A549 (cell line): ENCODE measurements around the gene PLA2G2C. TPM values are rescaled to one million over a fixed set of nuclear protein-coding genes. Genes with fewer than 3 reads are reported as not detected.

ENCODE experiments used
- ATAC-seq, 2 experiments: fragments of 200-7000 bp in 1 of 2; fragments of >200 bp in 1 of 2; cut with Nextera tagmentation in 1 of 2; cut with Tn5 transposase in 1 of 2; 3 replicates each; pipeline versions ENCODE4 v1.8.0 to v1.9.1; 2018 to 2020; ENCODE audit warnings: mild to moderate bottlenecking in 1 of 2, moderate library complexity in 1 of 2
- CTCF ChIA-PET: fragments of 300-600 bp; sonication (Branson Sonifier 250); formaldehyde crosslinking; extraction: SDS; loops from one replicate; lab custom pipeline; 2021; ENCODE audit warnings: antibody characterized with exemption, inconsistent platforms; lab: Yijun Ruan, JAX
- POLR2A ChIA-PET: fragments of 350-600 bp; formaldehyde crosslinking; extraction: SDS; loops from one replicate; lab custom pipeline; 2021; ENCODE audit warnings: antibody characterized with exemption, inconsistent platforms; lab: Yijun Ruan, JAX
- DNase-seq, 2 experiments: peaks; one replicate each; pipeline versions ENCODE4 v3.0.0 to v3.0.0-alpha.2; 2011 to 2016; ENCODE audit warnings: low read depth in 1 of 2, low spot score in 1 of 2
- FAIRE-seq: peaks from 2 replicates; lab custom pipeline; 2011; peaks lifted over from hg19 to GRCh38; lab: Jason Lieb, UNC
- H3K27ac ChIP-seq, 2 experiments: fragments of >200 bp; sonication (Bioruptor Twin); formaldehyde crosslinking; 3 replicates each; pipeline ENCODE4 v1.5.1; 2016 to 2017
- H3K4me1 ChIP-seq: fragments of >200 bp; sonication (Bioruptor Twin); formaldehyde crosslinking; 3 replicates; pipeline ENCODE4 v1.6.1; 2016
- H3K4me2 ChIP-seq: fragments of >200 bp; sonication (Bioruptor Twin); formaldehyde crosslinking; 3 replicates; pipeline ENCODE4 v1.6.1; 2016
- H3K4me3 ChIP-seq: fragments of >200 bp; sonication (Bioruptor Twin); formaldehyde crosslinking; 3 replicates; pipeline ENCODE4 v1.5.1; 2016
- H3K9me3 ChIP-seq: fragments of >200 bp; sonication (Bioruptor Twin); formaldehyde crosslinking; 3 replicates; pipeline ENCODE4 v1.6.1; 2016
- CBX2 ChIP-seq: fragments of 200-600 bp; sonication (generic); IDR thresholded peaks from 2 replicates; pipeline ENCODE4 v1.6.1; 2016; ENCODE audit warnings: low read depth, mild to moderate bottlenecking, borderline replicate concordance
- CHD2 ChIP-seq: fragments of 150-350 bp; IDR thresholded peaks from 2 replicates; pipeline ENCODE4 v1.6.1; 2014; ENCODE audit warnings: low read length; ENCODE audit not compliant: partially characterized antibody
- CHD4 ChIP-seq: fragments of 200-600 bp; sonication (generic); IDR thresholded peaks from 2 replicates; pipeline ENCODE4 v1.6.1; 2016; ENCODE audit warnings: antibody characterized with exemption, mild to moderate bottlenecking, borderline replicate concordance
- FOXS1 ChIP-seq: fragments of 250-450 bp; sonication (Bioruptor Pico); IDR thresholded peaks from 2 replicates; pipeline ENCODE4 v1.5.0; 2020; ENCODE audit warnings: mild to moderate bottlenecking, moderate library complexity
- HDAC2 ChIP-seq: fragments of 200-600 bp; sonication (generic); IDR thresholded peaks from 2 replicates; pipeline ENCODE4 v1.6.1; 2016
- HEYL ChIP-seq: fragments of 250-450 bp; sonication (Bioruptor Pico); IDR thresholded peaks from 2 replicates; pipeline ENCODE4 v1.8.0; 2021; ENCODE audit warnings: mild to moderate bottlenecking, moderate library complexity
- HOXA7 ChIP-seq: fragments of 250-450 bp; sonication (Bioruptor Pico); IDR thresholded peaks from 2 replicates; pipeline ENCODE4 v1.5.0; 2020; ENCODE audit warnings: mild to moderate bottlenecking, moderate library complexity
- JUN ChIP-seq, 2 experiments: fragments of >200 bp; sonication (Bioruptor Twin); formaldehyde crosslinking; IDR thresholded peaks; 2 replicates in 1 of 2; 3 replicates in 1 of 2; pipeline ENCODE4 v1.6.1; 2016 to 2017
- JUNB ChIP-seq: fragments of >200 bp; sonication (Bioruptor Twin); formaldehyde crosslinking; IDR thresholded peaks from 2 replicates; pipeline ENCODE4 v1.6.1; 2016
- KDM5A ChIP-seq: fragments of 200-600 bp; sonication (generic); IDR thresholded peaks from 2 replicates; pipeline ENCODE4 v1.6.1; 2016; ENCODE audit warnings: antibody characterized with exemption, mild to moderate bottlenecking
- MAFK ChIP-seq: fragments of 450-650 bp; IDR thresholded peaks from 2 replicates; pipeline ENCODE4 v1.6.1; 2014; ENCODE audit not compliant: partially characterized antibody
- NR3C1 ChIP-seq: fragments of >200 bp; sonication (Bioruptor Twin); formaldehyde crosslinking; IDR thresholded peaks from 3 replicates; pipeline ENCODE4 v1.6.1; 2017
- POLR2A ChIP-seq: IDR thresholded peaks from 2 replicates; pipeline ENCODE4 v1.6.1; 2012; ENCODE audit warnings: mild to moderate bottlenecking, low read length
- RAD21 ChIP-seq, 2 experiments: fragments of >200 bp in 1 of 2; sonication (Bioruptor Twin) in 1 of 2; formaldehyde crosslinking in 1 of 2; IDR thresholded peaks in 1 of 2; conservative IDR thresholded peaks in 1 of 2; 2 replicates in 1 of 2; 3 replicates in 1 of 2; pipeline ENCODE4 v1.6.1; 2012 to 2018; ENCODE audit warnings: inconsistent platforms in 1 of 2
- ZNF302 ChIP-seq: fragments of 250-450 bp; sonication (Bioruptor Pico); IDR thresholded peaks from 2 replicates; pipeline ENCODE4 v1.9.0; 2021; ENCODE audit warnings: inconsistent platforms, mild to moderate bottlenecking, moderate library complexity
- WGBS: methylation state at CpG from one replicate; pipeline ENCODE4 v1.1.6; 2017; ENCODE audit errors: missing lambda C conversion rate; 5-methylcytosine and 5-hydroxymethylcytosine counted together
- polyA plus RNA-seq, 4 experiments: library from polyadenylated mRNA; depleted of rRNA in 3 of 4; stranded (reverse); fragments of >200 nt; fragmentation: RNase III in 1 of 4; extraction: RNeasy Plus Mini Kit Qiagen cat#74134 plus additional on column Dnase treatment in 1 of 4; gene quantifications; 2 replicates in 3 of 4; 3 replicates in 1 of 4; pipeline ENCODE4 v1.2.3, GENCODE V29; 2011 to 2017
- TF ChIP-seq, protein P1 (sequence below): fragments of 250-450 bp; sonication (Bioruptor Pico); IDR thresholded peaks from 2 replicates; pipeline ENCODE4 v1.5.0; 2021; ENCODE audit warnings: mild to moderate bottlenecking, moderate library complexity, borderline replicate concordance
- TF ChIP-seq, protein P2 (sequence below): IDR thresholded peaks from 2 replicates; pipeline ENCODE4 v1.6.1; 2012; ENCODE audit warnings: low read depth, borderline replicate concordance
- TF ChIP-seq, protein P3 (sequence below): fragments of 450-650 bp; IDR thresholded peaks from 2 replicates; pipeline ENCODE4 v1.6.1; 2014; ENCODE audit warnings: antibody characterized with exemption
- TF ChIP-seq, protein P4 (sequence below): fragments of 250-450 bp; sonication (Bioruptor Pico); IDR thresholded peaks from 2 replicates; pipeline ENCODE4 v1.5.0; 2020; ENCODE audit warnings: low read depth, mild to moderate bottlenecking, moderate library complexity

PLA2G2C gene
- polyA plus RNA-seq, 2 of the 4 experiments (the other 2 are of a cell fraction) = not detected

DNA sequence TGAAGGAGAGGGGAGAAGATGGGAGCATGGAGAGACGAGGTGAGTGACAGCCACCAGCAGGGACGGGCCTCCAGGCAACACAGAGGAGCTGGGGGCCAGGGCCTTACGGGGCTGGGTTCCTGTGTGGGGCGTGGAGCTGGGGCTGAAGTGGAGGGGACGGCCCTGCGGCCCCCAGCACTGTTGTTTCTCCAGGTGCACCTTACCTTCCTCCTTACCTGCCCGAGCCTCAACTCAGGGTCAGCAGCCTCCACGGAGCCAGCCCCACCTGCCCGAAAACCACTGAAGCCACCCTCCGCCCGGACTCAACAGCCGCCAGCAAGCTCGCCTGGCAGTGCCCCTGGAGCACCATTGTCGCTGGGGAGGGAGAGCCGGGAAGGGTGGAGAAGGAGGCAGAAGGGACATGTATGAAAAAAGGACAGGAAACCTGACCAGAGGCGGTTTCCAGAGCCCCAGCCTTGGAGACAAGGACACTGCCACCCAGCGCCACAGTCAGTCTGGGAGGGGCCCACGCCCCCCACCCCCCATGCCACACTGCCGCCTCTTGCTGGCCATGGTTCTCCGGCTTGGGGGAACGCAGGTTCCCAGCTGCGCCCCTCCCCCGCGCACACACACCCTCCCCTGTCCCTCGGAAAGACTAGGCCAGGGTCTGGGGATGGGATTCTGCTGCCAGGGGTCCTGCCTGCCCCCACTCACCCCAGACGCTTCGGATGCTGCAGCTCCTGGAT lies 36.6 kb downstream of the PLA2G2C start:
- 0 out of 3 replicates have a peak, but pooled peaks cover 10% of the 10 kb centered on the region for H3K4me1 ChIP-seq
- no peak for ATAC-seq
- H3K27ac ChIP-seq = no peak overlapping the region
- POLR2A ChIA-PET = no interaction called here
- TF ChIP-seq, protein P1, sequence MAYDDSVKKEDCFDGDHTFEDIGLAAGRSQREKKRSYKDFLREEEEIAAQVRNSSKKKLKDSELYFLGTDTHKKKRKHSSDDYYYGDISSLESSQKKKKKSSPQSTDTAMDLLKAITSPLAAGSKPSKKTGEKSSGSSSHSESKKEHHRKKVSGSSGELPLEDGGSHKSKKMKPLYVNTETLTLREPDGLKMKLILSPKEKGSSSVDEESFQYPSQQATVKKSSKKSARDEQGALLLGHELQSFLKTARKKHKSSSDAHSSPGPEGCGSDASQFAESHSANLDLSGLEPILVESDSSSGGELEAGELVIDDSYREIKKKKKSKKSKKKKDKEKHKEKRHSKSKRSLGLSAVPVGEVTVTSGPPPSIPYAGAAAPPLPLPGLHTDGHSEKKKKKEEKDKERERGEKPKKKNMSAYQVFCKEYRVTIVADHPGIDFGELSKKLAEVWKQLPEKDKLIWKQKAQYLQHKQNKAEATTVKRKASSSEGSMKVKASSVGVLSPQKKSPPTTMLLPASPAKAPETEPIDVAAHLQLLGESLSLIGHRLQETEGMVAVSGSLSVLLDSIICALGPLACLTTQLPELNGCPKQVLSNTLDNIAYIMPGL (CRISPR knock-in tag) = no peak
- TF ChIP-seq, all 56 proteins: peak for 0
- H3K9me3 ChIP-seq = no peaks in the 10 kb centered on the region
- H3K4me2 ChIP-seq = no peak overlapping the region
- 70% methylated on average over 19 of the region's 27 CpGs for WGBS
- DNase-seq = no peak
- no peak overlapping the region for H3K4me3 ChIP-seq
- CTCF ChIA-PET = interaction anchor here (0.8 to 8.5 kb wide), 2 partner anchors 9 to 231 kb away, joined by 3 to 125 read pairs; partner anchors contain the start of gene PLA2G2E
- no peak for FAIRE-seq

DNA sequence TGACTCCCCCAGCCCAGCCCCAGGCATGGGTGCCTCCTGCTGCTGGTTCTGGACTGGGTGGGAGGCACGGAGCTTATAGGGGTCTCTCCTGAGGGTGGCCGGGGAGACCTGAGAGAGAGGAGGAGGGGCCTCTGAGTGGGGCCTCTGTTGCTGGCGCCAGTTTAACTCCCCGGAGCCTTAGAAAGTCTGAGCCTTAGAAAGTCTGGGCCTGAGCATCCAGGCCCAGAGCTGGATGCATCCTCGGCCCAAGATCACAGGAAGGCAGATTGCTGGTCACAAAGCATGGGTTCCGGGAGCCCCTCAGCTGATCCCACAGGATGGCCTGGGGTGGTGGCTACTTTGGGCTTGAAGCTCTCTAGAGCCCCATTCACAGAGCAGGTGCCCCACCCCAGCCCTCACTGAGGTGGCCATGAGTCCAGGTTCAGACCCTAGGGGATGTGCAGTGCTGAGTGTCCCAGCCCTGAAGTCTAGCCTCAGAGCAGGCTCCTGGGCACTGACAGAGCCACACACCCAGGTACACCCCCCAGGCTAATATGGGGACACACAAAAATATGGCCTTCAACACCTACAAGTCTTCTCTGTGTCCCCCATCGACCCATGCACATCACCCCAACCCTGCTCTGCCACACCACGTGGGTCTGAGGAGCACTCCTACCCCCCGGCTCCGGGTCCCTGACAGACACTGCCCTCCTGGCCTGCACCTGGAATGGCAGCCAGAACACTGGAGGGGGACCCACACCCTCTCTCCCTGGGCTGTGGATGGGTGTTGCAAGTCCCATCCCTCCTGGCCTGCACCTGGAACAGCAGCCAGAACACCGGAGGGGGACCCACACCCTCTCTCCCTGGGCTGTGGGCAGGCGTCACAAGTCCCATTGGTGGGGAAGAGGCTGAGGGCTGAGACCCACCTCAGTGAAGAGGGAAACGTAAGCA lies 37.5 kb downstream of the PLA2G2C start:
- POLR2A ChIA-PET = no interaction called here

DNA sequence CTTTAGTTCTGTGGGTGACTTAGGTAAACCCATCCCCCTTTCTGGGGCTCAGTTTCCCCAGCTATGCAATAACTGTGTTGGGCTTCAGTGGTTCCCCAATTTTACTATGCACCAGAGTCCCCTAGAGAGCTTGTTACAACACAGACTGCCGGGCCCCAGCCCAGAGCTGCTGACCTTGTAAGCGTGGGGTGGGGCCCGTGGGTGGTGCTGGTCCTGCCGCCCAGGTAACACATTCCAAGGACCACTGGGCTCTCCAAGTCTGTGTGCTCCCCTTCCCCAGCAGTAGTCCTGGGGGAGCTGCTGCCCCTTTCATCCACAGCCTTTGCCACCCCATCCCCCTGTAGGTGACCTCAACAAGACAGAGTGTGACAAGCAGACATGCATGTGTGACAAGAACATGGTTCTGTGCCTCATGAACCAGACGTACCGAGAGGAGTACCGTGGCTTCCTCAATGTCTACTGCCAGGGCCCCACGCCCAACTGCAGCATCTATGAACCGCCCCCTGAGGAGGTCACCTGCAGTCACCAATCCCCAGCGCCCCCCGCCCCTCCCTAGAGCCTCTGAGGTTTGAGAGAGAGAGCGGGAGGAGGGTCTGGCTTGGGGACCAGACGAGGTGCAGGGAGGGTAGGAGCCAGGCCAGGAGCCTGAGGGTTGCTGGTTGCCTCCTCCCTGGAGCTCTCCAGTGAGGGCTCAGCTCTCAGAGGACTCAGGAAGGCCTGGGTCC lies 38.3 kb downstream of the PLA2G2C start:
- ChIA-PET CTCF (interaction anchor here (8.5 kb wide), 1 partner anchor 229 kb away, joined by 125 read pairs; the partner anchor contains the start of gene PLA2G2E), POLR2A (no interaction called here)
- no peak overlapping the region for H3K4me3 ChIP-seq
- FAIRE-seq = no peak
- WGBS = 55% methylated on average over 4 of the region's 13 CpGs
- TF ChIP-seq MAFK (no peak), JUNB (no peak), CHD4 (no peak), JUN (IDR thresholded peaks at IDR 0.05) (no peak), HEYL (no peak), RAD21 (conservative IDR thresholded peaks at IDR 0.05 in 1 of 2, IDR thresholded peaks at IDR 0.05 in 1 of 2) (no peak), ZNF302 (CRISPR knock-in tag) (no peak)
- TF ChIP-seq, protein P2, sequence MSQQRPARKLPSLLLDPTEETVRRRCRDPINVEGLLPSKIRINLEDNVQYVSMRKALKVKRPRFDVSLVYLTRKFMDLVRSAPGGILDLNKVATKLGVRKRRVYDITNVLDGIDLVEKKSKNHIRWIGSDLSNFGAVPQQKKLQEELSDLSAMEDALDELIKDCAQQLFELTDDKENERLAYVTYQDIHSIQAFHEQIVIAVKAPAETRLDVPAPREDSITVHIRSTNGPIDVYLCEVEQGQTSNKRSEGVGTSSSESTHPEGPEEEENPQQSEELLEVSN = no peak
- ATAC-seq = no peak
- no peak overlapping the region for H3K4me2 ChIP-seq
- DNase-seq = no peak
- 0 out of 3 replicates have a peak, but pooled peaks cover 6% of the 10 kb centered on the region for H3K4me1 ChIP-seq
- no peak overlapping the region for H3K27ac ChIP-seq
- no peaks in the 10 kb centered on the region for H3K9me3 ChIP-seq

More for the DNA sequence above, 37.5 kb downstream of the PLA2G2C start:
- H3K27ac ChIP-seq = no peak overlapping the region
- H3K9me3 ChIP-seq = no peaks in the 10 kb centered on the region
- FAIRE-seq (no peak), ATAC-seq (no peak), DNase-seq (no peak)
- no peak overlapping the region for H3K4me2 ChIP-seq
- no peak overlapping the region for H3K4me3 ChIP-seq
- 0 out of 3 replicates have a peak, but pooled peaks cover 10% of the 10 kb centered on the region for H3K4me1 ChIP-seq
- no peak for TF ChIP-seq NR3C1
- TF ChIP-seq CBX2 = no peak
- TF ChIP-seq, protein P3, sequence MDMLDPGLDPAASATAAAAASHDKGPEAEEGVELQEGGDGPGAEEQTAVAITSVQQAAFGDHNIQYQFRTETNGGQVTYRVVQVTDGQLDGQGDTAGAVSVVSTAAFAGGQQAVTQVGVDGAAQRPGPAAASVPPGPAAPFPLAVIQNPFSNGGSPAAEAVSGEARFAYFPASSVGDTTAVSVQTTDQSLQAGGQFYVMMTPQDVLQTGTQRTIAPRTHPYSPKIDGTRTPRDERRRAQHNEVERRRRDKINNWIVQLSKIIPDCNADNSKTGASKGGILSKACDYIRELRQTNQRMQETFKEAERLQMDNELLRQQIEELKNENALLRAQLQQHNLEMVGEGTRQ = no peak
- TF ChIP-seq CHD2 = no peak
- TF ChIP-seq, protein P4, sequence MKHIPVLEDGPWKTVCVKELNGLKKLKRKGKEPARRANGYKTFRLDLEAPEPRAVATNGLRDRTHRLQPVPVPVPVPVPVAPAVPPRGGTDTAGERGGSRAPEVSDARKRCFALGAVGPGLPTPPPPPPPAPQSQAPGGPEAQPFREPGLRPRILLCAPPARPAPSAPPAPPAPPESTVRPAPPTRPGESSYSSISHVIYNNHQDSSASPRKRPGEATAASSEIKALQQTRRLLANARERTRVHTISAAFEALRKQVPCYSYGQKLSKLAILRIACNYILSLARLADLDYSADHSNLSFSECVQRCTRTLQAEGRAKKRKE = no peak
- TF ChIP-seq POLR2A = no peak
- TF ChIP-seq FOXS1 (CRISPR knock-in tag) = no peak
- no peak for TF ChIP-seq HOXA7
- TF ChIP-seq HDAC2 = no peak
- TF ChIP-seq KDM5A = no peak
- 83% methylated on average over 6 of the region's 13 CpGs for WGBS
- CTCF ChIA-PET = interaction anchor here (0.8 to 8.5 kb wide), 2 partner anchors 9 to 230 kb away, joined by 3 to 125 read pairs; partner anchors contain the start of gene PLA2G2E
